Lower leg skin (tissue), 4 donors: Measurements from ENCODE around the gene ASIC2. TPM values are rescaled to one million over a fixed set of nuclear protein-coding genes. Genes with fewer than 3 reads are reported as not detected.

Source experiments
- DNase-seq, 2 donors: peaks; one replicate each; pipeline ENCODE4 v3.0.0-alpha.2; 2019; ENCODE audit warnings: low spot score in 2 of 2
- H3K4me3 ChIP-seq: fragments of 200-600 bp; sonication (generic); 2 replicates; pipeline ENCODE4 v1.5.1; 2017; ENCODE audit warnings: mild to moderate bottlenecking, low read depth; ENCODE audit not compliant: poor library complexity, severe bottlenecking
- CTCF ChIP-seq, 3 donors: fragments of 450-650 bp; IDR thresholded peaks; one replicate each; pipeline ENCODE4 v1.5.1; 2016; ENCODE audit warnings: antibody characterized with exemption in 3 of 3, mild to moderate bottlenecking in 3 of 3, moderate library complexity in 2 of 3
- POLR2A ChIP-seq, 2 donors: fragments of 450-650 bp; IDR thresholded peaks; one replicate each; pipeline ENCODE4 v1.6.1; 2016 to 2017; ENCODE audit warnings: antibody characterized with exemption in 2 of 2, mild to moderate bottlenecking in 1 of 2, moderate library complexity in 1 of 2
- WGBS, 2 donors: methylation state at CpG; one replicate each; pipeline ENCODE4 v1.1.5; 2018; 5-methylcytosine and 5-hydroxymethylcytosine counted together
- intact Hi-C: fragments of 100-400 bp; cut with DNase I; formaldehyde crosslinking; loops from one replicate; pipeline ENCODE4 v1.15.0; 2023; ENCODE audit warnings: low total_unique reads
- total RNA-seq, 4 donors: library from RNA; depleted of rRNA; stranded (reverse); fragments of >200 nt; gene quantifications; one replicate each; pipeline ENCODE4 v1.1.0, GENCODE V29; 2016

ASIC2 gene
- total RNA-seq, 4 donors from 2014 or later = 0.21 TPM; not detected in 3

GRCh38 chr17:33294994-33295393 lies 1.9 kb upstream of the ASIC2 start:
- DNase-seq = no peak
- H3K4me3 ChIP-seq = no peak overlapping the region
- no peak for TF ChIP-seq POLR2A (IDR thresholded peaks at IDR 0.05)
- WGBS, 2 donors = 58 to 61% methylated on average over 1 of the region's 1 CpG
- intact Hi-C loops = no loop called here

GRCh38 chr17:33292201-33292980 lies 704 bp downstream of the ASIC2 start:
- H3K4me3 ChIP-seq = no peak overlapping the region
- WGBS, 2 donors = 1% methylated on average over 15 to 46 of the region's 72 CpGs

GRCh38 chr17:33291248-33292200 lies 1.6 kb downstream of the ASIC2 start:
- TF ChIP-seq POLR2A (IDR thresholded peaks at IDR 0.05) = no peak
- no peak for TF ChIP-seq CTCF (IDR thresholded peaks at IDR 0.05)
- 3 to 6% methylated on average over 11 to 42 of the region's 104 CpGs for WGBS, 2 donors
- H3K4me3 ChIP-seq = peak overlapping the region; percentile 14
- peak in 1 of 2 donors; percentile 86 for DNase-seq
- intact Hi-C loops = no loop called here

More at GRCh38 chr17:33292201-33292980, 704 bp downstream of the ASIC2 start:
- no peak for DNase-seq
- TF ChIP-seq CTCF (IDR thresholded peaks at IDR 0.05) = no peak
- TF ChIP-seq POLR2A (IDR thresholded peaks at IDR 0.05) = no peak
- intact Hi-C loops = no loop called here

GRCh38 chr17:33290253-33290652 lies 2.8 kb downstream of the ASIC2 start:
- TF ChIP-seq CTCF (IDR thresholded peaks at IDR 0.05) (no peak), POLR2A (IDR thresholded peaks at IDR 0.05) (no peak)
- WGBS, 2 donors = 86 to 88% methylated on average over 8 of the region's 8 CpGs
- DNase-seq = peak in 1 of 2 donors; percentile 74
- H3K4me3 ChIP-seq = no peak overlapping the region
- intact Hi-C loops = no loop called here

- no peak overlapping the region for H3K4me3 ChIP-seq
- 46 to 80% methylated on average over 1 of the region's 1 CpG for WGBS, 2 donors
- intact Hi-C loops = no loop called here
- no peak for DNase-seq
- TF ChIP-seq CTCF (IDR thresholded peaks at IDR 0.05) (no peak), POLR2A (IDR thresholded peaks at IDR 0.05) (no peak)
Observed at GRCh38 chr17:33288954-33289353, 4.1 kb downstream of the ASIC2 start.
